Measurements from ENCODE around the gene SETD1A. TPM values are rescaled to one million over a fixed set of nuclear protein-coding genes. Genes with fewer than 3 reads are reported as not detected.

The SETD1A gene
- total and polyA plus RNA-seq, 2 of the 4 experiments (the other 2 are of a cell fraction), result 0.54 to 5.8 TPM

GRCh38 chr16:30934827-30935557, 22.6 kb upstream of the SETD1A start:
- Histone ChIP-seq H3K9me3 (ENCODE audit: control insufficient read depth, insufficient read depth, low read length) (no peaks in the 10 kb centered on the region), H2AK9ac (replicated peaks; ENCODE audit: low read depth, low read length, poor library complexity) (peak overlapping the region; percentile 81), H3K4me2 (ENCODE audit: low read depth, low read length) (no peak overlapping the region), H2BK5ac (ENCODE audit: low read depth, low read length, poor library complexity, severe bottlenecking) (no peak overlapping the region), H3K18ac (ENCODE audit: low read depth, low read length) (no peak overlapping the region), H4K5ac (ENCODE audit: low read depth, low read length) (no peak overlapping the region), H4K91ac (ENCODE audit: insufficient read depth, low read depth, low read length) (no peak overlapping the region), H4K20me1 (ENCODE audit: insufficient read depth, low read length) (peaks cover 8% of the 10 kb centered on the region), H3K9me1 (ENCODE audit: insufficient read depth, low read length) (peaks cover 5% of the 10 kb centered on the region; the same call in 1 of the 2 replicates), H4K8ac (ENCODE audit: low read depth in 2 of 2, low read length in 2 of 2) (no peak overlapping the region), H3K27me3 (ENCODE audit: control insufficient read depth, insufficient read depth, low read length) (no peaks in the 10 kb centered on the region), H2AFZ (replicated peaks; ENCODE audit: low read length, poor library complexity) (no peak overlapping the region), H2AK5ac (ENCODE audit: low read depth, low read length) (no peak overlapping the region), H3K27ac (ENCODE audit: insufficient read depth, low read length) (no peak overlapping the region), H2BK15ac (ENCODE audit: low read depth, low read length) (no peak overlapping the region), H3K4me1 (ENCODE audit: control insufficient read depth, insufficient read depth, low read length) (no peaks in the 10 kb centered on the region; the same call in 1 of the 2 replicates), H2BK120ac (ENCODE audit: low read depth, low read length) (no peak overlapping the region), H3K79me1 (ENCODE audit: low read depth in 1 of 2, low read length in 2 of 2) (peaks cover 10 to 27% of the 10 kb centered on the region in 2 experiments), H3K36me3 (ENCODE audit: control insufficient read depth, insufficient read depth, low read length) (peaks cover 49% of the 10 kb centered on the region), H2BK20ac (ENCODE audit: low read depth, low read length) (no peak overlapping the region), H3K56ac (ENCODE audit: extremely low read depth, insufficient read depth, low read length) (no peak overlapping the region), H3K14ac (replicated peaks; ENCODE audit: low read depth, low read length) (no peak overlapping the region), H3K9ac (ENCODE audit: low read depth, low read length) (no peak overlapping the region), H3K4me3 (ENCODE audit: insufficient read depth, low read depth, low read length) (no peak overlapping the region), H3K4ac (ENCODE audit: low read depth, low read length) (no peak overlapping the region), H3K23ac (ENCODE audit: low read depth, low read length) (no peak overlapping the region)
- TF ChIP-seq SMC3 (IDR thresholded peaks at IDR 0.05; ENCODE audit: low read depth, low read length), result peak; percentile 52
- TF ChIP-seq RAD21 (IDR thresholded peaks at IDR 0.05; ENCODE audit: low read length), result peak; percentile 54
- TF ChIP-seq FOS (IDR thresholded peaks at IDR 0.05; ENCODE audit: low read depth, low read length), result no peak
- no peak for TF ChIP-seq NFE2L2 (IDR thresholded peaks at IDR 0.05; ENCODE audit: low read depth, low read length)
- no peak for TF ChIP-seq MAZ (IDR thresholded peaks at IDR 0.05; ENCODE audit: borderline replicate concordance, low read depth, low read length)
- TF ChIP-seq, protein P1, sequence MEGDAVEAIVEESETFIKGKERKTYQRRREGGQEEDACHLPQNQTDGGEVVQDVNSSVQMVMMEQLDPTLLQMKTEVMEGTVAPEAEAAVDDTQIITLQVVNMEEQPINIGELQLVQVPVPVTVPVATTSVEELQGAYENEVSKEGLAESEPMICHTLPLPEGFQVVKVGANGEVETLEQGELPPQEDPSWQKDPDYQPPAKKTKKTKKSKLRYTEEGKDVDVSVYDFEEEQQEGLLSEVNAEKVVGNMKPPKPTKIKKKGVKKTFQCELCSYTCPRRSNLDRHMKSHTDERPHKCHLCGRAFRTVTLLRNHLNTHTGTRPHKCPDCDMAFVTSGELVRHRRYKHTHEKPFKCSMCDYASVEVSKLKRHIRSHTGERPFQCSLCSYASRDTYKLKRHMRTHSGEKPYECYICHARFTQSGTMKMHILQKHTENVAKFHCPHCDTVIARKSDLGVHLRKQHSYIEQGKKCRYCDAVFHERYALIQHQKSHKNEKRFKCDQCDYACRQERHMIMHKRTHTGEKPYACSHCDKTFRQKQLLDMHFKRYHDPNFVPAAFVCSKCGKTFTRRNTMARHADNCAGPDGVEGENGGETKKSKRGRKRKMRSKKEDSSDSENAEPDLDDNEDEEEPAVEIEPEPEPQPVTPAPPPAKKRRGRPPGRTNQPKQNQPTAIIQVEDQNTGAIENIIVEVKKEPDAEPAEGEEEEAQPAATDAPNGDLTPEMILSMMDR (conservative IDR thresholded peaks at IDR 0.05; ENCODE audit: low read depth, low read length), result peak; percentile 56
- TF ChIP-seq POLR2A (IDR thresholded peaks at IDR 0.05; ENCODE audit: low read depth, low read length), result no peak
- TF ChIP-seq MXI1 (IDR thresholded peaks at IDR 0.05; ENCODE audit: borderline replicate concordance, low read depth, low read length), result no peak
- ATAC-seq (ENCODE audit: low read depth) (peak; percentile 81), DNase-seq (peak; percentile 55)
- dilution Hi-C loops (cut with HindIII; ENCODE audit: low sequenced_read_pairs, unreplicated experiment), result no loop called here
- ChIA-PET CTCF (interaction anchor here (0.7 kb wide), 1 partner anchor 9 kb away, joined by 3 read pairs; no protein-coding TSS in a partner anchor), POLR2A (ENCODE audit: unreplicated experiment) (no interaction called here)
- in situ Hi-C loops (cut with MboI; ENCODE audit: low sequenced_read_pairs), result no loop called here
- intact Hi-C loops (cut with micrococcal nuclease), result no loop called here
- 71% methylated on average over 9 of the region's 12 CpGs; no CpG with 5 or more reads in 1 of the 2 experiments for WGBS, 2 experiments (ENCODE audit: extremely low coverage in 2 of 2, insufficient read length in 1 of 2)
- no TSS peak for BruUV-seq (replicated peaks)

All from IMR-90 (cell line).